ENCODE data around the gene CRELD1.
"Not testable (repeated sequence)": the region's sequence is repeated elsewhere in the genome, so short reads cannot be mapped to it uniquely, and the experiment has no call there.

The CRELD1 gene, protein sequence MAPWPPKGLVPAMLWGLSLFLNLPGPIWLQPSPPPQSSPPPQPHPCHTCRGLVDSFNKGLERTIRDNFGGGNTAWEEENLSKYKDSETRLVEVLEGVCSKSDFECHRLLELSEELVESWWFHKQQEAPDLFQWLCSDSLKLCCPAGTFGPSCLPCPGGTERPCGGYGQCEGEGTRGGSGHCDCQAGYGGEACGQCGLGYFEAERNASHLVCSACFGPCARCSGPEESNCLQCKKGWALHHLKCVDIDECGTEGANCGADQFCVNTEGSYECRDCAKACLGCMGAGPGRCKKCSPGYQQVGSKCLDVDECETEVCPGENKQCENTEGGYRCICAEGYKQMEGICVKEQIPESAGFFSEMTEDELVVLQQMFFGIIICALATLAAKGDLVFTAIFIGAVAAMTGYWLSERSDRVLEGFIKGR

DNA sequence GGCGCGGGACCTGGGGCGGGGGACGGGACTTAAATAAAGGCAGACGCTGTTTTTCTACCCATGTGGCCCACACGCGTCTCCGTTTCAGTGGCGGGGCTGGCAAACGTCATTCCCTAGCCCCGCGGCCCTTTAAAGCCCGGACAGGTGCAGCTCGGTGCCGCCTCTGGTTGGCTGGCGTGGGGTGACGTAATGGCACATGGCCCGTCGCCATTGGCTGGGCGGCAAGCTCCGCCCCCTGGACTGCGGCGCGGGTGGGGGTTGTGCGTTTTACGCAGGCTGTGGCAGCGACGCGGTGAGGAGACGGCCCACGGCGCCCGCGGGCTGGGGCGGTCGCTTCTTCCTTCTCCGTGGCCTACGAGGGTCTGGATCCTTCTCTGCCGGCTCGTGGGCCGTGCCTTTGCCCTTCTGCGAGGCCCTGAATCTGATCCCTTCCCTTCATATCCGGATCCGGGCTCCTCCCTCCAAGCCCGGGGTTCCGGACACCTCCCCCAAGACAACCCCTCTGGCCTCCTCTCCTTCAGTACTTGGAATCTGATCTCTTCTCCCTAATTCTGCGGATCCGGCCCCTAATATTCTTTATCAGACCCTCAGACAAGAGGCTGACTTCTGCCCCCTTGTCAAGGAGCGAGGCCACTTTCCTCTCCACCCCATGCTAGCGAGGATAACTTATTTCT lies at the start of gene CRELD1:
TSS of gene CRELD1 (plus strand) at position 274 of the 674 bp plus-strand sequence. CDS start 605 bp downstream, outside the sequence.
- peak; percentile 51 for FAIRE-seq

DNA sequence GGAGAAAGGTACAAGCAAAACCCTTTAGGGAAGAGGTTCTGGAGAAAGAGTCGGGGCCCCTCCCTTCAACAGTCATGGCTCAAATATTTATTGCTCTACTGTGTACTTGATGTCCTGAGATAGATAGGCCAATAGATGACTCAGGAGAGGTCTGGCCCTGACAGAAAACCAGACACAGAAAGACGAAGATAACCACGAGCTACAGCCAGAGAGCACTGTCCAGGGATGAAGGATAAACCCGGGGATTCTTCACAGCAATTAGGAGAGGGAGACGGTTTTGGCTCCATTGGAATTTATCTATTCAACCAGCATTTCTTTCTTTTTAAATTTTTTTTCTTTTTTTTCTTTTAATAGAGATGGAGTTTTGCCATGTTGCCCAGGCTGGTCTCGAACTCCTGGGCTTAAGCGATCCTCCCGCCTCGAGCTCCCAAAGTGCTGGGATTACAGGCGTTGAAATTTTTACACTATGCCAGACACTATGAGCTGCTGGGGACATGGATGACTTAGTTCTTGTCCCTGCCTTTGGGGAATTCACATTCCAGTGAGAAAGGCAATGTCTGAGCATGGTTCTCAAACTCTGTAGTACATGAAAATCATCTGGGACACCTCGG lies 49.0 kb upstream of the CRELD1 start:
- FAIRE-seq = no peak

DNA sequence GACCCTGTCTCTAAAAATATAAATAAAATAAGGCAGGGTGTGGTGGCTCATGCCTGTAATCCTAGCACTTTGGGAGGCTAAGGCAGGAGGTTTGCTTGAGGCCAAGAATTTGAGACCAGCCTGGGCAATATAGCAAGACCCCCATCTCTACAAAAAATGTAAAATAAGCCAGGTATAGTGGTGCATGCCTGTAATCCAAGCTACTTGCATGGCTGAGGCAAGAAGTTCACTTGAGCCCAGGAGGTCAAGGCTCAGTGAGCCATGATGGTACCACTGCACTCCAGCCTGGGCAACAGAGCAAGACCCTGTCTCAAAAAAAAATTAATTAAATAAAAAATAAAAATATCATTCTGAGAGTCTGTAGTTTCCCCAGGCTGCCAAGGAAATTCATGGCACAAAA lies 47.3 kb upstream of the CRELD1 start:
- no peak for FAIRE-seq

DNA sequence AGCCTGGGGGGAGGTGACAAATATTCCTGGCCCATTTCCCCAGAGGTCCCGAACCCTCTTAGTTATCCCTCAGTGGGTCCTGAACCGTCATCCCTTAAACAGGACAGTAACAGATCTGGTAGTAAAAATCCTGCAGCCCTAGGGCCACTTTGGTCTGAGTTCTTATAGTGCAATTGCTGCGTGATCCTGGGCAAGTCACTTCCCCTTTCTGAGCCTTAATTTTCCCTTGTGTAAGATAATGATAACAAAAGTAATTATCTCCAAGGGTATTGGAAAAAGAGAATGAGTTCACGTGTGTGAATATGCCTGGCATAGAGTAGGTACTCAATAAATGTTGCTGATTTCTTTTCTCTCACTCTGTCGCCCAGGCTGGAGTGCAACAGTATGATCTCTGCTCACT lies 46.2 kb upstream of the CRELD1 start:
- no peak for FAIRE-seq

DNA sequence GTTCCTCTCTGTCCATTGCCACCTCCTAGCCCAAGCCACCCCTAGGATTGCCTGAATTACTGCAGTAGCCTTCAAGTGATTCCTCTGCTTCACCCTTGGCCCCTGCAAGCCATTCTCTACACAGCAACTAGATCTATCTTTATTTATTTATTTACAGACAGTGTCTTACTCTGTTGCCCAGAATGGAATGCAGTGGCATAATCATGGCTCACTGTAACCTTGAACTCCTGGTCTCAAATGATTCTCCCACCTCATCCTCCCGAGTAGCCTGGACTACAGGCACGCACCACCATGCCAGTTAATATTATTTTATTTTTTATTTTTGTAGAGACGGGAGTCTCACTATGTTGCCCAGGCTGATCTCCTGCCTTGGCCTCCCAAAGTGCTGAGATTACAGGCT lies 45.1 kb upstream of the CRELD1 start:
- no peak for FAIRE-seq

DNA sequence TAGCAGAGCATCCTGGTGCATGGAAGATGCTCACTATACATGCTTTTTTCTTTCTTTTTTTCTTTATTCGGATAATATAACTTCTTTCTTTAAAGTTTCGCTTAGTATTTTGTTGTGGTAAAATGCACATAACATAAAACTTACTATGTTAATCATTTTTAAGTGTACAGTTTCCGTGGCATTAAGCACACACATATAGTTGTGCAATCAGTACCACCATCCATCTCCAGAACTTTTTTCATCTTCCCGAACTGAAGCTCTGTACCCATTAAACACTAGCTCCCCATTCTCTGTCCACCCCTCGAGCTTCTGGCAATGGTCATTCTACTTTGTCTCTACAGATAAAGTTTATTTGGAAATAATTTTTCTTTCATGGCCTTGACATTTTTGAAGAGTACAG lies 44.2 kb upstream of the CRELD1 start:
- no peak for FAIRE-seq

DNA sequence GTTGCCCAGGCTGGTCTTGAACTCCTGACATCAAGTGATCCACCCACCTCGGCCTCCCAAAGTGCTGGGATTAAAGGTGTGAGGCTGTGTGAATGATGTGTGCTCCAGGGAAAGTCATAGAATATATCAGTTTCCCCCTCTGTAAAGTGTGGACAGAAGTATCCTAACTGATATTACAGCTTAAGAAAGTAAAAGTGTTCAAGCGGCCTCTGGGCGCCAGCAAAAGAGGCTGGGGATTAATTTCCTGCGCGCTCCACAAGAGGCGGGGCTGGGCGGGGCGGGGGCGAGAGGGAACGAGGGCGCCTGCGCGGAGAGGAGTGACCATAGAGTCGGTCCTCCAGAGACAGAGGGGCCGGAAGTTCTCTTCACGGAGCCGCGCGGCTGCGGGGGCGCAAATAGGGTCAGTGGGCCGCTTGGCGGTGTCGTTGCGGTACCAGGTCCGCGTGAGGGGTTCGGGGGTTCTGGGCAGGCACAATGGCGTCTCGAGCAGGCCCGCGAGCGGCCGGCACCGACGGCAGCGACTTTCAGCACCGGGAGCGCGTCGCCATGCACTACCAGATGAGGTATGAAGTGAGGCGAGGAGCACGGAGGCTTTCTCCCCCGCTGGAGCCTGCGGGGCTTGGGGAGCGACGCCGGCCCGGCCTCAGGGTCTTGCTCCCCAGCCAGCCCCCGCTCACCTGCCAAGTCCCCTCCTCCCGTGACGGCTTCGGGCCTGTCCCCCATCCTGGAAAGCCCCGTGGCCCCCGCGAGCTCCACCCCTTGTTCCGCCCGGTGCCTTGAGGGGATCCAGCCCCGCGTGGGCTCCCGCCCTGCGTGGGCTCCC lies 43.2 kb upstream of the CRELD1 start, which contains the start of gene JAGN1:
TSS of gene JAGN1 (plus strand) at position 362 of the 823 bp plus-strand sequence. CDS start at position 475, 113 bp downstream.
- FAIRE-seq = no peak

DNA sequence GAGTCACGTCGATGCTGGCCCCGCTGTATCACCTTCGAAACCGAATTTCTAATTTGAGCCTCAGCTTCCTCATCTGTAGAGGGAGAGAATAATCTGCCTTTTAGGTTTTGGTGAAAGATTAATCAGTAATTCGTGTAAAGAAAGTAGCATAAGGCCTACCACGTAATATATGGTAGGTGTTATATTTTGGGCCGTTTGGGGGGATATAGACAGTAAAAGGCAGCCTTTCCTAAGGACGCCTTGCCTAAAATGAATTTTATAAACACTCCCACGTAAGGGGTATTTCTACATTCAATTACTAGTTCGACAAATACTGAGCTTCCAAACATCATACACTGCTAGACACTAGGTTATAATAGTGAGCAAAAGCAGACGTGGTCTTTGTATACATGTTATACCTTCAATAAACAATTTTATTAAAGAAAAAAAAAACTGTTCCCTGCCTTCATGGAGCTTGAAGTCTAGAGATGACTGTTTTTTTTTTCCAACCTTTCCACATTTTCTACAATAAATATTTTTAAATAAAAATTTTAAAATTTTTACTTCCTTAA lies 42.5 kb upstream of the CRELD1 start:
- no peak for FAIRE-seq

DNA sequence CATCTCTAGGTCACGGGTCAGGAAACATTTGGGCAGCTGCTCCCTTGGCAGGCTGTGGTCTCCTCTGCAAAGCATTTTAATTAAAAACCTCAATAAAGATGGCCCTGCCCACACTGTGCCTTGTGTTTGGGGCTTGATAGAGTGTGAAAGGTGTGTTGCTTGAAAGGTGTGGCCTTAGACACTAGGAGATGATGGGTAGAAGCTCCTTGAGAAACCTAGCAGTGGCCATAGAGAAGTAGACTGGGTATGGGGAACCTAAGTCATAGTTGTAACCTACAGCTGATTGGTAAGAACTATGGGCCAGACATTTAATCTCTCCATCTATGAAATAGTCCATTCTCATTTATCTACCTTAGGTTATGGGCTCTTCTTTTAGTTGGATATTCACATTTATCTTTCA lies 39.9 kb upstream of the CRELD1 start:
- FAIRE-seq = no peak

DNA sequence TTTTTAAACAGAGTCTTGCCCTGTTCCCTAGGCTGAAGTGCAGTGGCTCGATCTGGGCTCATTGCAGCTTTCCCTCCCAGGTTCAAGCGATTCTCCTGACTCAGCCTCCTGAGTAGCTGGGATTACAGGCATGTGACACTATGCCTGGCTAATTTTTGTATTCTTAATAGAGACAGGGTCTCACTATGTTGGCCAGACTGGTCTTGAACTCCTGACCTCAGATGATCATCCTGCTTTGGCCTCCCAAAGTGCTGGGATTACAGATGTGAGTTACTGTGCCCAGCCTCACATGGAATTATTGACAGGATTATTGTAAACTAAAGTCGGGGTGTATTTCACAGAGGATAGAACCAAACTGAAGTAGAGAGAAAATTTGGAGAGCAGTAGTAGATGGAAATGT lies 37.9 kb upstream of the CRELD1 start:
- FAIRE-seq = not testable (repeated sequence)

DNA sequence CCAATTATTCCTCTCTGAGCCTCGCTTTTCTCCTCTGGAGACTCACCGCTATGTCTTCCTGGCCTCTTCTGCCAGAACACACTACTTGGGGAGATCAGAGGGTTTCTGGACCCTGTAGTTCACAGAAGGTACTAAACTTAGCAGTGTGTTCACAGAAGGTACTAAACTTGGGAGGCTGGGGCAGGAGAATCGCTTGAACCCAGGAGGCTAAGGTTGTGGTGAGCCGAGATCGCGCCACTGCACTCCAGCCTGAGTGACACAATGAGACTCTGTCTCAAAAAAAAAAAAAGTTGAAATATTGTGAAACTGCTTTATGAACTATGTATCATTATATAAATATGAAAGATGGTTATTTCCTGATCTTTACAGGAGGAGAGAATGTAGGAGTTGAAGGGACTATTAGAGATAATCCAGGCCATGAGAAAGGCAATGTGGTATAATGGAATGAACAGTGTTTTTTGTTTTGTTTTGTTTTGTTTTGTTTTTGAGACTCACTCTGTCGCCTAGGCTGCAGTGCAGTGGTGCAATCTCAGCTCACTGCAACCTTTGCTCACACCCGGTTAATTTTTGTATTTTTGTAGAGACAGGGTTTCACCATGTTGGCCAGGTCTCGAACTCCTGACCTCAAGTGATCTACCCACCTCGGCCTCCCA lies 36.8 kb upstream of the CRELD1 start:
- FAIRE-seq = not testable (repeated sequence)

DNA sequence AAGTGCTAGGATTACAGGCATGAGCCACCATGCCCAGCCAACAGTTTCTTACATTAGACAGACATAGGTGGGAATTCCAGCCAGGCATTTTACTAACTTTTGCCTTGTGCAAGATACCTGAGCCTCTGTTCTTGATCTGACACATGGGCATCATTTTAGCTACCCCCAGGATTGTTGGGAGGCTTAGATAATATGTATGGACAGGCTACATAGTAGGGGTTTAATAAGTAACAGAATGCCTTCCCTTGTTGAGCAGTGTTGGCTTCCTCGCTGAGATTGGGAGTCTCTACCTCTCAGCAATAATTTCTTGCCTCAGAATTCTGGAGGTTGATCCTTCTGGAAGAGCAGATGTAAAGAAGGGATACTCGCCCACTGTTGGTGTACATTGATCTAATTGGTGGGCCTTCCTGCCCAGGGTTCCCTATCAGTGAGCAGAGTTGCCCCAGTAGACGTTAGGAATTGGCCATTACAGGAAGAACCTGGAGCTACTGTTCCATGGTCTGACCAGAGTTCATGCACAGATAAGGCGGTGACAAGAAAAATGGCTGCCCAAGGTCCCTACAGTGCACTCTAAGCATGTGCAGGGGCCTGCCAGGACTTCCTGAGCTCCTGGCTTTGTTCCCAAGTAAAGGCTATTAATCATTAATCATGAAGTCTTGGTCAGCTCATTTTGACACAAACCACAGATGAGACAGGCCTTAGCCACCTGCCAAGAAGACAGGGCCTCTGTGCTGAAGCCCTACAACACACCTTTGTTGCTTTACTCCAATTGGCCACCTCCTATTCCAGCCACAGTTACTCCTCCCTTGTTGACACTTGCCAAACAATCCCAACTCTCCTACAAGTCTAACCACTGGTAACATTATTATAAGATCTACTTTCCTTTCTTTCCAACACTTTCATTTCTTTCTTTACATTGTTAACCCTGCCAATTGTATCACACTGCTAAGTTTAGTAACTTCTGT lies 35.9 kb upstream of the CRELD1 start:
- no peak for FAIRE-seq

DNA sequence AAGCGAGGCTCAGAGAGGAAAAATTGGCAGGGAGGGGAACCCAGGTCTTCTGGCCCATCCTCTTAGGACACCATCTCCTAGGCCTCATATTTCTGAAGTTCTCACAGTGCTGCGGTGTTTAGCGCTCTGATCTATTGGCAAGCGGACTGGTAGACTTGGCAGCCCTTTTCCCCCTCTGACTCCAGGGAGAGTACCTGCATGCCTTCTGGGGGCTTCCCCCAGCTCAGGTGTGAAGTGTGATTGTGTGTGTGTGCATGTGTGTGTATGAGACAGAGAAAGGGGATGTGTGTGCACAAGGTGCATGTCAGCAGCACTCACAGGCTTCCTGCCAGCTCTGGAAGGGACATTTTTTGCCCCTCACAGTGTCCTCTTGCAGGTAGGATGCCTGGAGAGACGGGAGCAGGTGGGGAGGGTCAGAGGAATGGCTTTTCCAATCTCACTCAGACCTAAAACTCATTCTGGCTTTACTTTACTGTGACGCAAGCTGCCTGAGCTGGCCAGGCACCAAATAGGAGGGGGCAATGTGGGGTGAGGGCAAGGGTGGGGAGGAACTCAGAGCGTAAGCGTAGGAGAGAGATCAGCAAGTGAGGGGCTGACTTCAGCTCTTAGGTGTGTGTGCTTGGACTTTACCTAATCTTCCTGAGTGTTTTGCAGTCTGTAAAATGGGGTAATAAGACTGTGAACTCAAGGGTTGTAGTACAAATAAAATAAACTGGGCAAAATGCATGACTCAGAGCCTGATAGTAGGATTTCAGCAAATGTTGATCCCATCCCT lies 35.0 kb upstream of the CRELD1 start:
- no peak for FAIRE-seq

DNA sequence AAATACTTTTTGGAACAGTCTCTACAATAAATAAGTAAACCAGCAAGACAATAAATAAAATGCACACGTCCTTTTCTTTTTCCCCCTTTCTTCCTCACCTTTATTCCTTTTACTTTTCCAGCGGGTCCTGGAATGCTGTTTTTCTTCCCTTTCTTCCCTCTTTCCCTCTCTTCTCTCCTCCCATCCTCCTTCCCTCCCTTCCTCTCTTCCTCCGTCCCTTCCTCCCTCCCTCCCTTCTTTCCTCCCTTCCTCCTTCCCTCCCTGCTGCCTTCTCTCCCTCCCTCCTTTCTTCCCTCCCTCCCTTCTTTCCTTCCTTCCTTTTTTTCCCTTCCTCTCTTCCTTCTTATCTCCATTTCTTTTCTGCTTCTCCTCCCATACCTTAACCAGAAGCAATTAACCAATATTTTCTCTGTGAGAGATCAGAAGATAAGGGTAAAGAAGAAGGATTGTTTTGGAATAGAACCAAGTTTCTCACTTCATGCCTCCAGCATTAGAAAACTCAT lies 34.3 kb upstream of the CRELD1 start:
- FAIRE-seq = no peak

DNA sequence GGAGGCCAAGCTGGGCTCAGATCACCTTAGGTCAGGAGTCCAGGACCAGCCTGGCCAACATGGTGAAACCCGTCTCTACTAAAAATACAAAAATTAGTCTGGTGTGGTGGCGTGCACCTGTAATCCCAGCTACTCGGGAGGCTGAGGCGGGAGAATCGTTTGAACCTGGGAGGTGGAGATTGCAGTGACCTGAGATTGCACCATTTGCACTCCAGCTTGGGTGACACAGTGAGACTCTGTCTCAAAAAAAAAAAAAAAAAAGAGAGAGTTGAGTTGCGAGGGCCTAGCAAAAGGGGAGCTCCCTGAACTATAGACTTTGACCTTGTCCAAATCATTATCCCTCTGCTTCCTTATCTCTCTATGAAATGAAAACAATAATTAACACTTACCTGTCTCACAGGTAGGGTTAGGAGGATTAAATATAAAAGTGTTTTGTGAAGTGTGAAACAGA lies 32.6 kb upstream of the CRELD1 start:
- FAIRE-seq = not testable (repeated sequence)

DNA sequence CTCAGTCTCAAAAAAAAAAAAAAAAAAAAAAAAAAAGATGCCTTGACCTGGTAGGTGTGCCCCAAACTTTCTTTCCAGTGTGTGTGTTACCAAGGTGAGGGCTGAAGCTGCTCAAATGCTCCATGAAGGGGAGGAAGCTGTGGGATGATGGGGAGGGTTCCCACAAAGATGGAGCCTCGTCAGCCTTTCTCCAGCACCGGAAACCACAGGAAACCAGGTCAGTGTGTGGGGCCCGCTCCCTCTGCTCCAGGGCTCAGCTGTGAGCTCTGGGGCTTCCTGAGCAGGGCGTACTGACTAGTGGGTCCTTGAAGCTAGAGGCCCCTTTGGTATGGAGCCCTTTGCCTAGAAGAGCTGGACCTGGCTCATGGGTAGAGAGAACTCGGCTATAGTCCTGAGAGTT lies 31.7 kb upstream of the CRELD1 start:
- FAIRE-seq = no peak

DNA sequence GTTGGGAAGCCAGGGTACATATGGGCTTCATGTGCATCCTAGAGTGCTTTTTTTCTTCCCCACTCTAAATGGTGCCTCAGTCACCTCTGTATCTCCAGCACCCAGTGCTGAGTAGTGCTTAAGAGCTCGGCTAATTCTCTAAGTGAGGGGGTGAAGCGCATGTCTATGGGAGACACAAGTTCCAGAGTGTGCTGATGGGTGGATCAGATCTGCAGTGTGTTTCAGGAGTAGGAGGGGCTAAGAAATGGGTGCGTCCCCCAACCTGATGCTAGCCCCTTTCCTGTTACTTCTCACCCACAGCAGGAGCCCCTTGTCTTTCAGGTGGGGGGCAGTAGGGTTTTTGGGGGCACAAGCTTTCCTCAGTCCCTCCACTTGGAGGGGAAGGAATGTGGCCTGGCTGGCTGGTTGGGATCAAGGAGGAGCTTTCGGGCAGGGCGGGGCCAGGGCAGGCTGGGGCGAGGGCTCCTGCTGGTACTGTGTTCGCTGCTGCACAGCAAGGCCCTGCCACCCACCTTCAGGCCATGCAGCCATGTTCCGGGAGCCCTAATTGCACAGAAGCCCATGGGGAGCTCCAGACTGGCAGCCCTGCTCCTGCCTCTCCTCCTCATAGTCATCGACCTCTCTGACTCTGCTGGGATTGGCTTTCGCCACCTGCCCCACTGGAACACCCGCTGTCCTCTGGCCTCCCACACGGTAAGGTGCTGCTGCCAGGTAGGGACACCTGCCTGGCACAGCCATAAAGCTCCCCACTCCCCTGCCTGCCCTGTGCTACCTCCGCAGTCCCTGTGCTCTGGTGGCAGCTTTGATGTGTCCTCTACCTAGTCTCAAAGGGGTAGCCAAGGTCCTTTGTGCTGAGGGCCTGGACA lies 31.0 kb upstream of the CRELD1 start, which contains the start of gene IL17RE:
TSS of gene IL17RE (plus strand) at position 477 of the 866 bp plus-strand sequence. CDS start at position 562, 85 bp downstream.
- no peak for FAIRE-seq

DNA sequence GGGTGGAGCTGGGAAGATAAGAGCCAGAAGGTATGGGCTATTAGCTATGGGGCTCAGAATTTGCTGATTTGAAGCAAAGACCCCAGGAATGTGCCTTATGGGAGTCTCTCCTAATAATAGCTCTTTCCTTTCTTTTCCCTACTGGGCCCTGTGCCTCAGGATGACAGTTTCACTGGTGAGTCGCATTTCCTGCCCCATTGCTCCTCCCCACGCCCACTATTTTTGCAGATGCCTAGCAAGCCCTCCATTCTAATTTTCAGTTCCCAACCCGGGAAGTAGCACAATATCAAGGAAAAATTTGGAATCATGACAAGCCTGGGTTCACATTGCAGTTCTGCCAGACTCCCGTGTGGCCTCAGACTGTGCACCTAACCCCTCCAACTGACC lies 30.4 kb upstream of the CRELD1 start:
- FAIRE-seq = no peak

Measured in A204.1 (cell line).